Naive thymus-derived CD4-positive, alpha-beta T cell (primary cell): Measurements from ENCODE around the gene TRAPPC2B. TPM values are rescaled to one million over a fixed set of nuclear protein-coding genes. Genes with fewer than 3 reads are reported as not detected.

Experiments
- ATAC-seq: fragments of 150-1000 bp; cut with Tn5 transposase; 2 replicates; pipeline ENCODE4 v1.10.0; 2021; ENCODE audit warnings: mild to moderate bottlenecking, moderate library complexity
- CTCF ChIA-PET: fragments of 350-600 bp; sonication (Branson Sonifier 250); formaldehyde crosslinking; loops from one replicate; lab custom pipeline; 2021; ENCODE audit warnings: antibody characterized with exemption; lab: Charles Lee
- POLR2A ChIA-PET: fragments of 350-600 bp; sonication (Branson Sonifier 250); formaldehyde crosslinking; loops from one replicate; lab custom pipeline; 2021; ENCODE audit warnings: antibody characterized with exemption, inconsistent platforms; lab: Charles Lee
- DNase-seq, 9 donors: peaks; one replicate each; pipeline versions ENCODE4 v3.0.0 to v3.0.0-alpha.2; 2020 to 2022; ENCODE audit warnings: mixed read lengths in 1 of 9
- H3K27ac ChIP-seq: one replicate; pipeline ENCODE4 v1.7.0; 2013; ENCODE audit warnings: mild to moderate bottlenecking, low read depth, low read length, moderate library complexity
- H3K27me3 ChIP-seq, 2 donors: one replicate each; pipeline ENCODE4 v1.7.0; 2013; ENCODE audit warnings: low read length in 2 of 2, mild to moderate bottlenecking in 2 of 2, moderate library complexity in 2 of 2; ENCODE audit not compliant: control insufficient read depth in 2 of 2, insufficient read depth in 2 of 2
- H3K36me3 ChIP-seq, 3 experiments: 1 replicate in 2 of 3; 2 replicates in 1 of 3; pipeline ENCODE4 v1.7.0; 2013; ENCODE audit warnings: low read length in 3 of 3, mild to moderate bottlenecking in 3 of 3, moderate library complexity in 1 of 3; ENCODE audit not compliant: insufficient read depth in 3 of 3, control insufficient read depth in 2 of 3
- H3K4me1 ChIP-seq, 2 donors: one replicate each; pipeline ENCODE4 v1.7.0; 2013; ENCODE audit warnings: low read length in 2 of 2, mild to moderate bottlenecking in 2 of 2, moderate library complexity in 1 of 2; ENCODE audit not compliant: control insufficient read depth in 2 of 2, insufficient read depth in 2 of 2
- H3K4me3 ChIP-seq: 2 replicates; pipeline ENCODE4 v1.7.0; 2013; ENCODE audit warnings: mild to moderate bottlenecking, low read length
- H3K9me3 ChIP-seq, 3 experiments: 1 replicate in 2 of 3; 2 replicates in 1 of 3; pipeline ENCODE4 v1.7.0; 2013; ENCODE audit warnings: low read length in 3 of 3; ENCODE audit not compliant: control insufficient read depth in 2 of 3
- H3K27ac Mint-ChIP-seq, 9 donors: one replicate each; pipeline ENCODE4 v1.8.0; 2020 to 2022; ENCODE audit warnings: mixed read lengths in 9 of 9, mild to moderate bottlenecking in 8 of 9, moderate library complexity in 5 of 9, inconsistent platforms in 2 of 9
- H3K27me3 Mint-ChIP-seq, 5 donors: one replicate each; pipeline ENCODE4 v1.8.0; 2021 to 2022; ENCODE audit warnings: mixed read lengths in 5 of 5, mild to moderate bottlenecking in 1 of 5
- H3K36me3 Mint-ChIP-seq, 5 donors: one replicate each; pipeline ENCODE4 v1.8.0; 2020 to 2022; ENCODE audit warnings: mixed read lengths in 5 of 5, mild to moderate bottlenecking in 3 of 5, inconsistent platforms in 1 of 5
- H3K4me1 Mint-ChIP-seq, 7 donors: one replicate each; pipeline ENCODE4 v1.8.0; 2020 to 2022; ENCODE audit warnings: mixed read lengths in 7 of 7, mild to moderate bottlenecking in 3 of 7, inconsistent platforms in 1 of 7
- H3K4me3 Mint-ChIP-seq, 10 donors: one replicate each; pipeline ENCODE4 v1.8.0; 2020 to 2022; ENCODE audit warnings: mild to moderate bottlenecking in 10 of 10, mixed read lengths in 10 of 10, moderate library complexity in 6 of 10, inconsistent platforms in 2 of 10
- H3K9me3 Mint-ChIP-seq, 11 donors: one replicate each; pipeline ENCODE4 v1.8.0; 2020 to 2022; ENCODE audit warnings: mixed read lengths in 11 of 11, mild to moderate bottlenecking in 4 of 11, inconsistent platforms in 1 of 11, moderate library complexity in 1 of 11
- intact Hi-C, 2 donors: fragments of 100-400 bp; cut with micrococcal nuclease; formaldehyde crosslinking; loops; one replicate each; pipeline ENCODE4 v1.15.1; 2023
- polyA plus RNA-seq, 2 donors: library from polyadenylated mRNA; unstranded; fragments of 300-500 nt; fragmentation: Illumina TruSeq; gene quantifications; one replicate each; pipeline ENCODE4 v1.2.3, GENCODE V29; 2021
- total RNA-seq, 6 experiments: library from RNA in 5 of 6; stranded (reverse) in 5 of 6; gene quantifications; 1 replicate in 5 of 6; 2 replicates in 1 of 6; pipeline ENCODE4 v1.2.3 and lab custom pipeline; 2021 to 2026

The TRAPPC2B gene
- total and polyA plus RNA-seq, 7 experiments from 2014 or later = 7.7 to 18.9 (median 10.2) TPM

GRCh38 chr19:57410877-57411671, 47.7 kb downstream of the TRAPPC2B start, which contains the start of gene ZNF17:
ZNF17 (plus strand) TSS chr19:57411161; CDS start chr19:57413616, 2,455 bp downstream.
- peak; percentile 100 for ATAC-seq
- H3K4me3 Mint-ChIP-seq = peak within 1 kb of the TSS; percentile 85 to 97 (median 96)

More at GRCh38 chr19:57410877-57411671, 47.7 kb downstream of the TRAPPC2B start, which contains the start of gene ZNF17:
- H3K4me1 ChIP-seq = peaks cover 3 to 8% of the 10 kb centered on the region in 2 donors
- H3K9me3 ChIP-seq = peaks cover 0 to 11% (median 0%) of the 10 kb centered on the region in 3 experiments
- H3K36me3 ChIP-seq = peaks cover 7 to 34% (median 8%) of the 10 kb centered on the region in 3 experiments
- H3K27me3 ChIP-seq = no peaks in the 10 kb centered on the region
- peak; percentile 72 to 95 (median 88) for DNase-seq
- H3K36me3 Mint-ChIP-seq = peaks cover 22 to 44% (median 35%) of the 10 kb centered on the region in 5 donors
- peaks cover 20 to 46% (median 34%) of the 10 kb centered on the region in 7 donors for H3K4me1 Mint-ChIP-seq
- CTCF ChIA-PET = no interaction called here
- peak within 1 kb of the TSS; percentile 80 for H3K27ac ChIP-seq
- H3K27me3 Mint-ChIP-seq = no peaks in the 10 kb centered on the region
- peaks cover 11 to 27% (median 17%) of the 10 kb centered on the region in 11 donors for H3K9me3 Mint-ChIP-seq
- H3K27ac Mint-ChIP-seq = peak within 1 kb of the TSS; percentile 78 to 96 (median 92)
- POLR2A ChIA-PET = interaction anchor here (3.4 kb wide), 1 partner anchor 22 kb away, joined by 10 read pairs; the partner anchor contains the start of gene ZNF548
- intact Hi-C loops = loop anchor here (1.0 to 5.0 kb wide), 24 partner anchors 22 to 894 kb away; partner anchors contain the start of genes TRAPPC2B (in 2 of the 2), ZNF211 (in 2 of the 2), ZNF304 (in 2 of the 2) and ZNF547 (in 2 of the 2)
- H3K4me3 ChIP-seq = peak within 1 kb of the TSS; percentile 80

Other genes starting within 250 kb of the TRAPPC2B start
- not detected for gene USP29, start 243.6 kb upstream of the TRAPPC2B start, total RNA-seq
- gene USP29, start 243.6 kb upstream of the TRAPPC2B start, polyA plus RNA-seq = not detected
- not detected for gene ZIM3, start 218.3 kb upstream of the TRAPPC2B start, total RNA-seq
- gene ZIM3, start 218.3 kb upstream of the TRAPPC2B start, polyA plus RNA-seq = not detected
- not detected for gene DUXA, start 196.1 kb upstream of the TRAPPC2B start, total RNA-seq
- not detected for gene DUXA, start 196.1 kb upstream of the TRAPPC2B start, polyA plus RNA-seq
- gene ZNF264, start 172.1 kb upstream of the TRAPPC2B start, total RNA-seq = 10 to 100 TPM; 31.5 to 65.9 (median 44.3) TPM
- gene ZNF264, start 172.1 kb upstream of the TRAPPC2B start, polyA plus RNA-seq = 10 to 100 TPM; 25.6 to 26.9 TPM
- under 1 TPM in 4 of 5 experiments, not detected in 1; 0.43 to 0.88 (median 0.65) TPM for gene AURKC, start 132.5 kb upstream of the TRAPPC2B start, total RNA-seq
- gene AURKC, start 132.5 kb upstream of the TRAPPC2B start, polyA plus RNA-seq = not detected
- gene ZNF805, start 122.9 kb upstream of the TRAPPC2B start, total RNA-seq = 10 to 100 TPM; 12.0 to 26.2 (median 23.7) TPM
- gene ZNF805, start 122.9 kb upstream of the TRAPPC2B start, polyA plus RNA-seq = 1 to 10 TPM; 3.9 to 5.0 TPM
- gene ZNF460, start 83.1 kb upstream of the TRAPPC2B start, total RNA-seq = 10 to 100 TPM; 44.8 to 82.6 (median 71.1) TPM
- gene ZNF460, start 83.1 kb upstream of the TRAPPC2B start, polyA plus RNA-seq = 10 to 100 TPM in 1 of 2 donors, 1 to 10 TPM in 1; 8.1 to 10.2 TPM
- gene ZNF543, start 43.1 kb upstream of the TRAPPC2B start, total RNA-seq = 1 to 10 TPM; 3.6 to 9.0 (median 8.0) TPM
- 1 to 10 TPM; 2.6 to 7.8 TPM for gene ZNF543, start 43.1 kb upstream of the TRAPPC2B start, polyA plus RNA-seq
- gene ZNF304, start 12.3 kb upstream of the TRAPPC2B start, total RNA-seq = 10 to 100 TPM in 2 of 5 experiments, 1 to 10 TPM in 3; 6.0 to 12.5 (median 9.0) TPM
- 1 to 10 TPM; 3.3 to 4.4 TPM for gene ZNF304, start 12.3 kb upstream of the TRAPPC2B start, polyA plus RNA-seq
- gene ZNF547, start within 50 bp of the TRAPPC2B start, total RNA-seq = 10 to 100 TPM in 1 of 5 experiments, 1 to 10 TPM in 2, under 1 TPM in 2; 0.40 to 10.1 (median 3.6) TPM
- 1 to 10 TPM in 1 of 2 donors, under 1 TPM in 1; 0.50 to 1.7 TPM for gene ZNF547, start within 50 bp of the TRAPPC2B start, polyA plus RNA-seq
- 100 to 1,000 TPM in 2 of 5 experiments, 10 to 100 TPM in 3; 26.4 to 115 (median 66.9) TPM for gene ZNF548, start 26.3 kb downstream of the TRAPPC2B start, total RNA-seq
- 10 to 100 TPM; 16.2 to 22.0 TPM for gene ZNF548, start 26.3 kb downstream of the TRAPPC2B start, polyA plus RNA-seq
- gene ZNF17, start 47.6 kb downstream of the TRAPPC2B start, total RNA-seq = 10 to 100 TPM in 3 of 5 experiments, 1 to 10 TPM in 2; 9.3 to 27.8 (median 17.2) TPM
- 10 to 100 TPM in 1 of 2 donors, 1 to 10 TPM in 1; 6.9 to 11.1 TPM for gene ZNF17, start 47.6 kb downstream of the TRAPPC2B start, polyA plus RNA-seq
- 10 to 100 TPM in 4 of 5 experiments, 1 to 10 TPM in 1; 8.9 to 17.9 (median 13.2) TPM for gene ZNF749, start 71.8 kb downstream of the TRAPPC2B start, total RNA-seq
- 10 to 100 TPM; 11.5 to 14.4 TPM for gene ZNF749, start 71.8 kb downstream of the TRAPPC2B start, polyA plus RNA-seq
- gene VN1R1, start 93.6 kb downstream of the TRAPPC2B start, total RNA-seq = under 1 TPM; 0.15 to 0.78 (median 0.37) TPM
- gene VN1R1, start 93.6 kb downstream of the TRAPPC2B start, polyA plus RNA-seq = under 1 TPM; 0.13 to 0.17 TPM
- gene ZNF772, start 114.0 kb downstream of the TRAPPC2B start, total RNA-seq = 10 to 100 TPM in 2 of 5 experiments, 1 to 10 TPM in 3; 1.5 to 20.5 (median 4.3) TPM
- 1 to 10 TPM; 5.2 to 5.4 TPM for gene ZNF772, start 114.0 kb downstream of the TRAPPC2B start, polyA plus RNA-seq
- gene ZNF419, start 124.2 kb downstream of the TRAPPC2B start, total RNA-seq = 10 to 100 TPM in 3 of 5 experiments, 1 to 10 TPM in 2; 7.1 to 27.6 (median 12.2) TPM
- 10 to 100 TPM in 1 of 2 donors, 1 to 10 TPM in 1; 7.0 to 11.7 TPM for gene ZNF419, start 124.2 kb downstream of the TRAPPC2B start, polyA plus RNA-seq
- 10 to 100 TPM in 3 of 5 experiments, 1 to 10 TPM in 2; 5.8 to 32.7 (median 14.4) TPM for gene ZNF773, start 136.4 kb downstream of the TRAPPC2B start, total RNA-seq
- gene ZNF773, start 136.4 kb downstream of the TRAPPC2B start, polyA plus RNA-seq = 10 to 100 TPM in 1 of 2 donors, 1 to 10 TPM in 1; 9.7 to 18.9 TPM
- gene ZNF549, start 163.8 kb downstream of the TRAPPC2B start, total RNA-seq = 10 to 100 TPM in 3 of 5 experiments, 1 to 10 TPM in 2; 6.9 to 24.8 (median 11.3) TPM
- gene ZNF549, start 163.8 kb downstream of the TRAPPC2B start, polyA plus RNA-seq = 10 to 100 TPM in 1 of 2 donors, 1 to 10 TPM in 1; 6.1 to 11.4 TPM
- gene ZNF550, start 196.3 kb downstream of the TRAPPC2B start, total RNA-seq = 10 to 100 TPM; 12.9 to 56.2 (median 23.5) TPM
- gene ZNF550, start 196.3 kb downstream of the TRAPPC2B start, polyA plus RNA-seq = 10 to 100 TPM in 1 of 2 donors, 1 to 10 TPM in 1; 8.6 to 17.7 TPM
- 10 to 100 TPM in 2 of 5 experiments, 1 to 10 TPM in 3; 4.4 to 13.8 (median 5.7) TPM for gene ZNF416, start 215.4 kb downstream of the TRAPPC2B start, total RNA-seq
- gene ZNF416, start 215.4 kb downstream of the TRAPPC2B start, polyA plus RNA-seq = 10 to 100 TPM in 1 of 2 donors, 1 to 10 TPM in 1; 4.9 to 10.4 TPM
- 10 to 100 TPM in 2 of 5 experiments, 1 to 10 TPM in 3; 4.8 to 14.1 (median 7.0) TPM for gene ZIK1, start 220.6 kb downstream of the TRAPPC2B start, total RNA-seq
- 10 to 100 TPM in 1 of 2 donors, 1 to 10 TPM in 1; 8.7 to 13.7 TPM for gene ZIK1, start 220.6 kb downstream of the TRAPPC2B start, polyA plus RNA-seq
- 10 to 100 TPM in 1 of 5 experiments, 1 to 10 TPM in 4; 2.0 to 10.9 (median 6.2) TPM for gene ZNF530, start 236.3 kb downstream of the TRAPPC2B start, total RNA-seq
- gene ZNF530, start 236.3 kb downstream of the TRAPPC2B start, polyA plus RNA-seq = 1 to 10 TPM; 7.1 to 9.3 TPM